LoVo (cell line): ENCODE data around the gene ACSS2.
"Not testable (repeated sequence)": the region's sequence is repeated elsewhere in the genome, so short reads cannot be mapped to it uniquely, and the experiment has no call there.

Source experiments
- DNase-seq: peaks from one replicate; pipeline ENCODE4 v3.0.0-alpha.2; 2016; ENCODE audit warnings: low spot score

The ACSS2 gene

GRCh38 chr20:34873583-34874093 lies 2.8 kb upstream of the ACSS2 start:
- DNase-seq, result no peak

- peak; percentile 80 for DNase-seq
These were observed 2.2 kb upstream of the ACSS2 start for GRCh38 chr20:34874094-34874654.

- DNase-seq, result peak; percentile 98
These were observed 588 bp upstream of the ACSS2 start for GRCh38 chr20:34875642-34876405.

- DNase-seq, result no peak
These were observed 3.9 kb downstream of the ACSS2 start for GRCh38 chr20:34880215-34880850.

- not testable (repeated sequence) for DNase-seq
These were observed 4.6 kb downstream of the ACSS2 start for GRCh38 chr20:34880971-34881370.

GRCh38 chr20:34881689-34882088 lies 5.3 kb downstream of the ACSS2 start:
- DNase-seq, result no peak

GRCh38 chr20:34883087-34883688 lies 6.8 kb downstream of the ACSS2 start:
- no peak for DNase-seq

GRCh38 chr20:34883809-34884208 lies 7.4 kb downstream of the ACSS2 start:
- DNase-seq, result no peak

- DNase-seq, result no peak
These were observed 7.8 kb downstream of the ACSS2 start for GRCh38 chr20:34884260-34884659.

- no peak for DNase-seq
These were observed 9.7 kb downstream of the ACSS2 start for GRCh38 chr20:34886122-34886521.

GRCh38 chr20:34887023-34887422 lies 10.6 kb downstream of the ACSS2 start:
- no peak for DNase-seq

GRCh38 chr20:34888468-34888867 lies 12.1 kb downstream of the ACSS2 start:
- DNase-seq, result no peak

GRCh38 chr20:34891166-34892062 lies 15.0 kb downstream of the ACSS2 start:
- peak; percentile 36 for DNase-seq

GRCh38 chr20:34892671-34893070 lies 16.3 kb downstream of the ACSS2 start:
- no peak for DNase-seq

GRCh38 chr20:34894723-34895122 lies 18.3 kb downstream of the ACSS2 start:
- DNase-seq, result no peak

GRCh38 chr20:34895465-34895864 lies 19.1 kb downstream of the ACSS2 start:
- no peak for DNase-seq

GRCh38 chr20:34896086-34896621 lies 19.7 kb downstream of the ACSS2 start:
- no peak for DNase-seq

GRCh38 chr20:34898129-34898528 lies 21.7 kb downstream of the ACSS2 start:
- DNase-seq, result not testable (repeated sequence)

- DNase-seq, result not testable (repeated sequence)
These were observed 22.3 kb downstream of the ACSS2 start for GRCh38 chr20:34898731-34899130.

GRCh38 chr20:34904202-34904621 lies 27.8 kb downstream of the ACSS2 start:
- DNase-seq, result no peak
